D721Med (cell line): Measurements from ENCODE around the gene ZBTB22.

Experiments used
- DNase-seq: peaks from one replicate; pipeline ENCODE4 v3.0.0; 2011; ENCODE audit warnings: low spot score; ENCODE audit not compliant: insufficient read length
- FAIRE-seq: peaks from 2 replicates; lab custom pipeline; 2011; peaks lifted over from hg19 to GRCh38; lab: Jason Lieb, UNC
- CTCF ChIP-seq: IDR thresholded peaks from 2 replicates; pipeline ENCODE4 v1.5.1; 2012; ENCODE audit warnings: mild to moderate bottlenecking, control low read depth; ENCODE audit not compliant: insufficient read depth; ENCODE audit errors: missing control alignments

Gene ZBTB22

GRCh38 chr6:33297406-33297955, 20.1 kb downstream of the ZBTB22 start:
- DNase-seq: no peak
- no peak for TF ChIP-seq CTCF
- FAIRE-seq: no peak

GRCh38 chr6:33296797-33297405, 20.6 kb downstream of the ZBTB22 start:
- DNase-seq (no peak), FAIRE-seq (no peak)
- no peak for TF ChIP-seq CTCF

- DNase-seq (no peak), FAIRE-seq (no peak)
- no peak for TF ChIP-seq CTCF
These were observed 21.7 kb downstream of the ZBTB22 start for GRCh38 chr6:33295621-33296369.

- TF ChIP-seq CTCF: no peak
- no peak for DNase-seq
- no peak for FAIRE-seq
These were observed 23.3 kb downstream of the ZBTB22 start for GRCh38 chr6:33294086-33294823.

- no peak for TF ChIP-seq CTCF
- DNase-seq (no peak), FAIRE-seq (no peak)
These were observed 24.4 kb downstream of the ZBTB22 start for GRCh38 chr6:33292996-33293682.

GRCh38 chr6:33290459-33290858, 27.1 kb downstream of the ZBTB22 start:
- no peak for TF ChIP-seq CTCF
- FAIRE-seq (no peak), DNase-seq (no peak)
